ENCODE data around the gene TJP1. TPM values are rescaled to one million over a fixed set of nuclear protein-coding genes. Genes with fewer than 3 reads are reported as not detected.

TJP1 gene
- total RNA-seq, 4 donors from 2014 or later = 88.0 to 165 (median 93.9) TPM

DNA sequence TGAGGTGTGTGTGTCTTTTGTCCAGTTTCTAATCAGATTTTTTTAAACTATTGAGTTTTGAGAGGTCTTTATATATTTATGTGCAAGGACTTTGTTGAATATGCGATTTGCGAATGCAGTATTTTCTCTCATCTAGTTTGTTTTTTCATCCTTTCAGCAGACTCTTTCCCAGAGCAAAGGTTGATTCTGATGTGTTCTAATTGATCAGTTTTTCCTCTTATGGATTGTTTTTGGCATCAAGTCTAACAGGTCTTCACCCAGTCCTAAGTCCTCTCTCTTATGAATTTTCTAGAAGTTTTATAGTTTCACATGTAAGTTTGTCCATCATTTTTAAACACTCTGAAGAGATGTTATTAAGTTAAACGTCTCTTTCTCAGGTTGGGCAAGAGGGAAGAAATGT, 17.8 kb upstream of the TJP1 start:
- DNase-seq (ENCODE audit: low spot score) = no peak
- TF ChIP-seq, protein P1, sequence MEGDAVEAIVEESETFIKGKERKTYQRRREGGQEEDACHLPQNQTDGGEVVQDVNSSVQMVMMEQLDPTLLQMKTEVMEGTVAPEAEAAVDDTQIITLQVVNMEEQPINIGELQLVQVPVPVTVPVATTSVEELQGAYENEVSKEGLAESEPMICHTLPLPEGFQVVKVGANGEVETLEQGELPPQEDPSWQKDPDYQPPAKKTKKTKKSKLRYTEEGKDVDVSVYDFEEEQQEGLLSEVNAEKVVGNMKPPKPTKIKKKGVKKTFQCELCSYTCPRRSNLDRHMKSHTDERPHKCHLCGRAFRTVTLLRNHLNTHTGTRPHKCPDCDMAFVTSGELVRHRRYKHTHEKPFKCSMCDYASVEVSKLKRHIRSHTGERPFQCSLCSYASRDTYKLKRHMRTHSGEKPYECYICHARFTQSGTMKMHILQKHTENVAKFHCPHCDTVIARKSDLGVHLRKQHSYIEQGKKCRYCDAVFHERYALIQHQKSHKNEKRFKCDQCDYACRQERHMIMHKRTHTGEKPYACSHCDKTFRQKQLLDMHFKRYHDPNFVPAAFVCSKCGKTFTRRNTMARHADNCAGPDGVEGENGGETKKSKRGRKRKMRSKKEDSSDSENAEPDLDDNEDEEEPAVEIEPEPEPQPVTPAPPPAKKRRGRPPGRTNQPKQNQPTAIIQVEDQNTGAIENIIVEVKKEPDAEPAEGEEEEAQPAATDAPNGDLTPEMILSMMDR (IDR thresholded peaks at IDR 0.05) = no peak
- no peak for ATAC-seq (ENCODE audit: low FRiP score)

DNA sequence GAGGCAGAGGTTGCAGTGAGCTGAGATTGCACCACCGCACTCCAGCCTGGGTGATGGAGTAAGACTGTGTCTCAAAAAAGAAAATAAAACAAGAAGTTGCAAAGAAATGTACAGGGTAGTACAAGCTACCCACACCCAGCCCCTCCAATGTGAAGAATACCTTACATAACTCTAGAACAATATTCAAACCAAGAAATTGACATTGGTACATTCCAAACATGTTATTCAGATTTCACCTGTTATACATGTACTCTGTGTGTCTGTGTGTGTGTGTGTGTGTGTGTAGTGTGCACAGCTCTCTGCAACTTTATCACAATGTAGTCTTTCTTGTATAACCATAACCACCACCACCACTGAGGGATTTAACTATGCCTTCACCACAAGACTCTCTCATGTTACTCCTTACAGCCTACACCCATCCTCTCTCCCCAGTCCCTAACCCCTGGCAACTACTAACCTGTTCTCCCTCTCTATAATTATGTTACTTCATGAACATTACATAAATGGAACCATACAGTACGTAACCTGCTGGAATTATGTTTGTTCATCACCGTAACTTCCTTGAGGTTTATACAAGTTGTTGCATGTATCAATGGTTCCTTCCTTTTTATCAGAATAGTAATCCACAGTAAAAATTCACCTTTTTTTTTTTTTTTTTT, 16.2 kb upstream of the TJP1 start:
- DNase-seq (ENCODE audit: low spot score) (no peak), ATAC-seq (ENCODE audit: low FRiP score) (no peak)
- TF ChIP-seq, protein P1 (IDR thresholded peaks at IDR 0.05) = no peak

DNA sequence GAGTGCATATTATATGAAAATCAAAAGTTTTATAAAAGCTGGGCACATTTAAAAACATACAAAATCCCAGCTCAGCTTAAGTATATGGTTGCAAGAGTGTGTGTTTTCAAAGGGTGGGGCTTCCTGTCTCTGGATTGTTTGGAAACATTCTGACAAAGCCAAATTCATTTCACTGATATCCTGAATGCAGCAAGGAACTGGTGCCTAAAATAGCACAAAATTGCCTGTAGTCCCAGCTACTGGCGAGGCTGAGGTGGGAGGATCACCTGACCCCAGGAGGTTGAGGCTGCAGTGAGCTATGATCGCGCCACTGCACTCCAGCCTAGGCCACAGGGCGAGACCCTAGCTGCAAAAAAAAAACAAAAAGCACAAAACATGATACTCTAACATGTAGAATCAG, 13.0 kb upstream of the TJP1 start:
- ATAC-seq (ENCODE audit: low FRiP score) (no peak), DNase-seq (ENCODE audit: low spot score) (no peak)
- TF ChIP-seq, protein P1 (IDR thresholded peaks at IDR 0.05) = no peak

DNA sequence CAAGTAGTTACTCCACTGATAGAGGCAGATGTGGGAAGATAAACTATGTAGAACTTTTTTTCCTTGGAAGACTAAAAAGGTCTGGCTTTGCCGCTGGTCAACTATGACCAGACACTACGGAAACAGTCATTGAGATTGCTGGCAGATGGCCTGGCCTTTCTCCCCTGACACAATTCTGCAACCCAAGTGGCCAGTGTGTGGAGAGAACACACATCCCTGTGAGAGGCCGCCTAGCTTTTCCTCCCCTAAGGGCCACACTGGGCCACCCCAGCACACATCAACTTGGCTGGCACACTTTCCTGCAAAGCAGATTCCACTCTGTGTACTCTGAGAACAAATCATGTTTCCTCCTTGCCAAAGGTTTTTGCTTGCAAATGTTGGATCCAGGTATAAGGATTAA, 10.4 kb upstream of the TJP1 start:
- ATAC-seq (ENCODE audit: low FRiP score) (no peak), DNase-seq (ENCODE audit: low spot score) (no peak)
- TF ChIP-seq, protein P1 (IDR thresholded peaks at IDR 0.05) = no peak

DNA sequence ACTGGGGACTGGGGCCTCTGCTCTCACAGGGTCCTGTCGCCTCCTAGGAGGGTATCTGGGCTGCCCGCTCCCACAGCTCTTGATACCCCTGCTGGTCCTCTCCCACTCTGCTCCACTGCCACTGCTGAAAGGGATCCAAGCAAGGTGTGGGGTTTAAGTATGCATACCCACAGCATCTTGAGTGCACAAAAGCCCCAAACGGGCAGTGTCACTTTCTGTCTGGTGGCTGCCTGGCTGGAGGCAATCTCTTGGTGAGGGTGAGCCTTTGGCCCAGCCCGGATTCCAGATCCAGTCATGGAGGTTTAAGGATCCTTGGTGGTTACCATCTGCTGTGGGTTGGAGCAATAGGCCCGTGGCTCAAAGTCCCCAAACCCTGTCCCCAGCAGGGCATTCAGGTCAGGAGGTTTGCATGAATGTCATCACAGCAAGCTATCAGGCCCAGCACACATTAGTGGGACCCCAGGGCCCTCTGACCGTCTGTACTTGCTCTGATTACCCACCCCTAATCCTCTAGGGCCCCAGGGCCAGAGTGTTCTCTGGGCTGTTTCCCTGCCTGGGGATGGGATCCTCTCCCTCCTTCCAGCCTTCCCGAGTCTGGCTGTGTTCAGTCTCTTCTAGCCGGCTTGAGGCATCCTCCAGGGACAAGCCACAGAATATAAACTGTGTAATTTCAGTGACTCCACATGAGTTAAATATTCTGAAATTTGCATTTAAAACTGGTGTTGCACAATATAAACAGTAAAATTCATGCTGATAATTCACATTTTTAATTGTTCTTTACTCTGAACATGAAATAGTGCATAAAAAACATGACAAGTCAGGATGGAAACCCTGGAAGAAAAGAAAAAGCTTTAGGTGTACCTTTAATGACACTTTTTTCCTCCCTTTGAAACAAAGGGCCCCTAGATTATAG, 4.9 kb upstream of the TJP1 start:
- DNase-seq (ENCODE audit: low spot score) (no peak), ATAC-seq (ENCODE audit: low FRiP score) (no peak)
- TF ChIP-seq, protein P1 (IDR thresholded peaks at IDR 0.05) = no peak

DNA sequence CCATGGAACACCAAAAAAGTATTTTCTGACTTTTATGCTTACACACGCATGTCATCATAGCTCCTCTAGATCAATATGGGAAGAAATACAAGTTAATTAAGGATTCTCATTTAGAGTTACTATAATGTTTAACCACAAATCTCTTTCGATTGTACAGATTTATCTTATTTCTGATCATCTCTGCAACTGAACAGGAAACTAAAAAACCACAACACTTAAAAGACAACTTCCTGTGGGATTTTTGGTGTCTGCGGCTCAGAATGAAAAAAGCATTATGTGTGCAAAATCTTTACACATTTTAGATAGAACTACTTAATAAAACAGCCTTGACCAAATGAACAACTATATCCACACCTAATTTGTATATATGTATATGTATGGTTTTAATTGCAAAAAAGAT, 3.0 kb upstream of the TJP1 start:
- ATAC-seq (ENCODE audit: low FRiP score) (no peak), DNase-seq (ENCODE audit: low spot score) (no peak)
- TF ChIP-seq, protein P1 (IDR thresholded peaks at IDR 0.05) = no peak
